WTC11 (cell line): ENCODE data around the gene GLRX2.

Experiments used
- ATF3 ChIP-seq: sonication (generic); formaldehyde crosslinking; conservative IDR thresholded peaks from 2 replicates; pipeline ENCODE4 v1.8.1; 2022; ENCODE audit warnings: mild to moderate bottlenecking, missing genetic modification reagents
- CTCF ChIP-seq: fragments of 200-600 bp; IDR thresholded peaks from 2 replicates; pipeline ENCODE4 v1.8.0; 2022; ENCODE audit warnings: antibody characterized with exemption
- E2F4 ChIP-seq: sonication (generic); formaldehyde crosslinking; IDR thresholded peaks from 2 replicates; pipeline ENCODE4 v1.8.1; 2022; ENCODE audit warnings: low read depth, mild to moderate bottlenecking, moderate library complexity, missing genetic modification reagents, borderline replicate concordance
- IRF1 ChIP-seq: sonication (generic); formaldehyde crosslinking; IDR thresholded peaks from 2 replicates; pipeline ENCODE4 v1.8.0; 2023; ENCODE audit warnings: missing genetic modification reagents
- NFYB ChIP-seq: sonication (generic); formaldehyde crosslinking; conservative IDR thresholded peaks from 2 replicates; pipeline ENCODE4 v1.8.0; 2022; ENCODE audit warnings: low read depth, missing genetic modification reagents
- ZNF425 ChIP-seq: fragments of 250-450 bp; sonication (Bioruptor Pico); conservative IDR thresholded peaks from 2 replicates; pipeline ENCODE4 v1.9.0; 2021; ENCODE audit warnings: mild to moderate bottlenecking

GRCh38 chr1:193104907-193105820 lies at the start of gene GLRX2:
- TF ChIP-seq E2F4 (CRISPR knock-in tag) (peak; percentile 77; the same call in 1 of the 2 replicates), ZNF425 (CRISPR knock-in tag) (no peak), ATF3 (CRISPR knock-in tag) (no peak), NFYB (CRISPR knock-in tag) (no peak), CTCF (no peak), IRF1 (no peak)
